Stomach smooth muscle (tissue), 2 donors: Measurements from ENCODE around the gene TULP4.

Experiments used
- H3K27ac ChIP-seq: one replicate; pipeline ENCODE4 v1.7.0; 2013; ENCODE audit warnings: mild to moderate bottlenecking, low read length, inconsistent platforms
- H3K27me3 ChIP-seq, 2 donors: one replicate each; pipeline ENCODE4 v1.7.0; 2013; ENCODE audit warnings: low read length in 2 of 2; ENCODE audit not compliant: insufficient read depth in 2 of 2, control insufficient read depth in 1 of 2
- H3K36me3 ChIP-seq, 2 donors: one replicate each; pipeline ENCODE4 v1.7.0; 2013; ENCODE audit warnings: low read length in 2 of 2; ENCODE audit not compliant: control insufficient read depth in 2 of 2, insufficient read depth in 2 of 2
- H3K4me1 ChIP-seq: one replicate; pipeline ENCODE4 v1.7.0; 2013; ENCODE audit warnings: low read length; ENCODE audit not compliant: control insufficient read depth, insufficient read depth
- H3K4me3 ChIP-seq, 2 donors: one replicate each; pipeline ENCODE4 v1.7.0; 2013; ENCODE audit warnings: low read length in 2 of 2
- H3K9ac ChIP-seq, 2 donors: one replicate each; pipeline ENCODE4 v1.7.0; 2013; ENCODE audit warnings: low read length in 2 of 2, mild to moderate bottlenecking in 1 of 2
- H3K9me3 ChIP-seq, 2 donors: one replicate each; pipeline ENCODE4 v1.7.0; 2013; ENCODE audit warnings: low read length in 2 of 2; ENCODE audit not compliant: control insufficient read depth in 2 of 2
- donor health status: healthy.
- donor health status: Pancreatic carcinoma.

Gene TULP4

DNA sequence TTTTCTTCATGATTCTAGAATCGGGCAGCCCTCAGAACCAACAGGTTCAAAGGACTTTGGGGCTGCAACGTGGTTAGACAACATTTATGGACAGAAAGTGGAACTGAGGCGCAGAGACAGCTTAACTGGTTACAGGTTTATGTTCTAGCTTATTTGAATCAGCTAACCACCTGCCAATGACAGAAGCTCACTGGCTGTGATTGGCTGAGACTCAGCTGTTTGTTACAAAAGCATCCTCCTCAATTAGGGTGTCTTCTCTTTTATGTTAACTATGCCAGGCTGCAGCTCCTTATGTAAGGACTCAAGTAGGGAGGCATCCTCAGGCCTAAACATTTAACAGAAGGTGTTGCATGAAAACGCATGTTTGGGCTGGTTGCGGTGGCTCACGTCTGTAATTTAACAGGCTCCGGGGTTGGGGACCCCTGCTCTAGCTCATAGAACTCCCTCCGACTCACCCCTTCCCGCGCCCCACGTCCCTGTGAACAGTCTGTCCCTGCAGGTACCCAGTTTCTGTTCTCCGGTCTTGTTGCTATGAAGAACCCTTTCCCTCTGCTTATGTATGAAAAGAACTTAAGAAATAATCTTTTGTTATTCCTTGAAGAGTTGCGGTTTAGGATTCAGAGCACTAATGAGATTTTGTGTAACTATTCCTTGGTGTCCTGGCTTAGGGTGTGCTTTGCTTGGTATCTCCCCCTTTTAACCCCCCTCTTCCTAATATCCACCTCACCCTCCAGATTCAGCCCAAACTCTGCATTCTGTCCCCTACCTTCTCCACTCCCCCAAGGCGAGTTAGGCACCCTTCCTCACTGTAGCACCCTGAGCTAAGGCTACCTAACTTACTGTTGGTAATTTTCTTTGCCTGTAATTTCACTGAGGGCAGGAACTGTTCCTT, 246.4 kb downstream of the TULP4 start:
- no peaks in the 10 kb centered on the region for H3K27me3 ChIP-seq
- H3K4me1 ChIP-seq, result peaks cover 19% of the 10 kb centered on the region
- no peak overlapping the region for H3K9ac ChIP-seq
- H3K4me3 ChIP-seq, result peak overlapping the region in 1 of 2 donors; percentile 87
- no peaks in the 10 kb centered on the region for H3K36me3 ChIP-seq
- H3K9me3 ChIP-seq, result no peaks in the 10 kb centered on the region
- no peak overlapping the region for H3K27ac ChIP-seq

DNA sequence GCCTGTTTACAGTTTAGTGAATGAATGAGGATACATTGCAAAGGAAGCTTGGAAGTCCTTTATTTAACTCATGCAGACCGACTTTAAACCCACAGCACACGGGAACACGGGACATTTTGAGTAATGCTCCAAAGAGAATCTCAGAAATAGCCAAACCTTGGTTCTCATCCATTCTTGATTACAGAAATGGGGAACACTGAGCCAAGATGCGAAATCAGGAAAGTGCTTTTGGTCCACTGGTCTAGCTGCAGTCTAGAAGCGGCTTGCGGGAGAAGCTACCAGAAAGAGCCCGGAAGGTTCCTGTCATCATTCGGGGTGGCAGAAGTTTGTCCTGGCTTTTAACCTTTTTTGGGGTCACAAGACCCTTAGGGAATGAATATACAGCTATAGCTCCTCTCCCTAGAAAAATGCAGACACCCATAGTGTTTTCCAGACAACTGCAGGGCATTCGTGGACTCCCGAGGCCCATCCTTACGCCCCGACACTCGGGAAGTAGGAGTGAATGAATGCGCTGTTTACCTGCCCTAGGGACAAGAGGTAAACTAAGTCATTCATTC, 247.2 kb downstream of the TULP4 start:
- H3K4me3 ChIP-seq, result peak overlapping the region; percentile 87 to 88
- H3K4me1 ChIP-seq, result peaks cover 19% of the 10 kb centered on the region
- H3K27ac ChIP-seq, result peak overlapping the region; percentile 82
- H3K36me3 ChIP-seq, result no peaks in the 10 kb centered on the region
- H3K27me3 ChIP-seq, result no peaks in the 10 kb centered on the region
- no peaks in the 10 kb centered on the region for H3K9me3 ChIP-seq
- H3K9ac ChIP-seq, result peak overlapping the region; percentile 84 to 89

DNA sequence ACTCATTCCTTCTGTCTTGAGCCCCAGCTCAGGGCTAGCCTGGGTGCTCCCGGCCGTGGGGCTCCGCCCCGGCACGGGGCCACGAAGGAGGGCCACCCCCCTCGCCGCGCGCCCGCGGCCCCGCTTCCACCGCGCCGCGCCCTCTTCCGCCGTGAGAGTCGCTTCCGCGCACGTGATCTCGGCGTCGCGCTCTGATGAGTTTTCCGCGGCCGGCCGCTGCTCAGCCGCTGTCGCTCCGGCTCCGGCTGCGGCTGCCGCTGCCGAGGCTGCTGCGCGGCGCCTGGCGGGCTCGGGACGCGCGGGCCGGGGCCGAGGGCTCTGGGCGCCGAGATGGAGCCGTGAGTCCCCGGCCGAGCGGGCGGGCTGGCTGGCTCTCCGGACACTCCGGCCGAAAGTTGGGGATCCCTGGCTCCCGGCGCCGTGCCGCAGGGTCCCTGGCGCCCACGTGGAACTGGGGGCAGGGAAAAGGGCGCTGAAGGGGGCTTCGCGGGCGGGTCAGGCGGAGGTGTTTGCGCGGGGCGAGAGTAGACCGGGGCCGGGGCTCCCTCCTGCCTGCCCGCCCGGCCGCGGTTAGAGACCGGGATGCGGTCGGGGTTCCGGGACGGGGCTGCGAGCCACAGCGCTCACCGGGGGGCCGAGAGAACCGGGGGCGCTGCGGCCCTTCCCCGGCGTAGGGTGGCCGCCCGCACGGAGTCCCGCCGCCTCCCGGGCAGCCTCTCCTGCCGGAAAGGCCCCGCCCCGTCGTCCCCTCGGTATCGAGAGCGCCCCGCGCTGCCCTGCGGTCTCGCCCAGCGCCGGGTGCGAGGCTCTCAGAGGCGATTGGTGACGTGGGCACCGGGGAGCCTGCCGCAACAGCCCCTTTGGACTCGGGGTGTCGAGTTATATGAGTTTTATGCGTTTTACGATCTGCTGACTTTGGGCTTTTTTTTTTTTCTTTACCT, 247.9 kb downstream of the TULP4 start, which contains the start of gene TMEM181:
TSS of gene TMEM181 (plus strand) at position 197 of the 941 bp plus-strand sequence. CDS start at position 331, 134 bp downstream.
- Histone ChIP-seq H3K9me3 (no peaks in the 10 kb centered on the region), H3K27me3 (no peaks in the 10 kb centered on the region), H3K4me1 (peaks cover 19% of the 10 kb centered on the region), H3K4me3 (peak within 1 kb of the TSS; percentile 87 to 88), H3K36me3 (no peaks in the 10 kb centered on the region), H3K27ac (peak within 1 kb of the TSS; percentile 82), H3K9ac (peak within 1 kb of the TSS; percentile 84 to 89)

DNA sequence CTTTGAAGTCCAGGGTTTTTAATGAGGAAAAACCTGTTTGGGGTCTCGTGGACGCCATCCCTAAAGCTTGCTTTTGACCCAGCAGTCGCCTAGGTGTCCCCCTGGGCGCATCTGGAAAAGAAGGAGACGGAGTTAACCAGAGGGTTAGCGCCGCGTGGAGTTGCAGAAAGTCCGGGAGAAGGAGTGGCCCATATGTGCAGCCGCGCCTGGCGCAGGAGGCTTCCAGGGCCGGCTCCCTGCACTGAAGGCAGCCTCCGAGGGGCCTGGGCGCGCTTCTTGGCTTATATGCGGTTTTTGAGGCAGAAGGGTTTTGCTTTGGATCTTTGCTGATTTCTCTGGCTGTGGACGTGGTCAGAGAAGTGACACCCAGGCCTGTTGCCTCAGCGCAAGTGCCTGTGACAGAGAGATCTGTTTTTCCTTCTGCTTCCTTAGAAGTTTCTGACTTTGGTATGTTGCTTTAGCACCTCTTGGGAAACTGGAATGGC, 248.6 kb downstream of the TULP4 start:
- Histone ChIP-seq H3K9ac (peak overlapping the region; percentile 66 to 89), H3K4me1 (peaks cover 19% of the 10 kb centered on the region), H3K27me3 (no peaks in the 10 kb centered on the region), H3K36me3 (no peaks in the 10 kb centered on the region), H3K4me3 (peak overlapping the region; percentile 76 to 87), H3K9me3 (no peaks in the 10 kb centered on the region), H3K27ac (peak overlapping the region; percentile 82)
